Dedifferentiated amniotic fluid mesenchymal stem cell (primary cell): ENCODE results near the gene NKX3-2.

ENCODE experiments used
- DNase-seq: peaks from one replicate; pipeline ENCODE4 v3.0.0-alpha.2; 2016; ENCODE audit errors: extremely low spot score

The NKX3-2 gene

DNA sequence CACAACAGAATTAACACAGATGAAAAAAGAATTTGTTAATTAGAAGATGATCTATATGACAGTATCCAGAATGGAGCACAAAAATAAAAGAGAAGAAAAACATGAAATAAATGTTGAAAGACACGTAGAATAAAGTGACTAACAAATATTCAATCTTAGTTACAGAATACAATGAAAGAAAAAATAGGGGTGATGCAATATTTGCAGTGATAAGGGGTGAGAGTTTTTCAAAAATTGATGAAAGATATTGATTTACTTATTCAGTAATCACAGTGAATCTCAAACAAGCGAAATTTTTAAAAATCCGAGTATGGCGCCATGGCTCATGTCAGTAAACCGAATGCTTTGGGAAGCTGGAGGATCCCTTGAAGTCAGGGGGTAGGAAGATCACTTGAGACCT, 39.9 kb downstream of the NKX3-2 start:
- DNase-seq = no peak

GRCh38 chr4:13498469-13498868, 45.8 kb downstream of the NKX3-2 start:
- DNase-seq = no peak

DNA sequence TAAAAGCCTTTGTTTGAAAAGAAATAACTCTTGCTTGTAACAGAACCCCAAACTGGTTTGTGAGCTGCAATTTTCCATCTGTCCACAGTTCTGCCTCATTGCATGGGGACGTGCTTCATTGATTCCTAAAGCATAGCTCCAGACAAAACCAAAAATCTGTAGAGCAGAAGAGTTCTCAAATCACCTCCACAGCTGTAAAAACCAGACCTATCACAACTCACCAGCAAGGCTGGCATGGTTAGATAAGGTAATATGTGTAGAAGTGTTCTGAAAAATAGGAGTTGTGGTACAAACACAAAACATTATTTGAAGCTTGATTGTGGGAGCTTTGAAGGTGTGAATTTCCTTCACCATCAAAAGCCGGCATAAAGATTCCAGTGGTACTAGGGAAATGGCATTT, 47.7 kb downstream of the NKX3-2 start:
- DNase-seq = no peak

GRCh38 chr4:13495753-13496152, 48.6 kb downstream of the NKX3-2 start:
- no peak for DNase-seq

DNA sequence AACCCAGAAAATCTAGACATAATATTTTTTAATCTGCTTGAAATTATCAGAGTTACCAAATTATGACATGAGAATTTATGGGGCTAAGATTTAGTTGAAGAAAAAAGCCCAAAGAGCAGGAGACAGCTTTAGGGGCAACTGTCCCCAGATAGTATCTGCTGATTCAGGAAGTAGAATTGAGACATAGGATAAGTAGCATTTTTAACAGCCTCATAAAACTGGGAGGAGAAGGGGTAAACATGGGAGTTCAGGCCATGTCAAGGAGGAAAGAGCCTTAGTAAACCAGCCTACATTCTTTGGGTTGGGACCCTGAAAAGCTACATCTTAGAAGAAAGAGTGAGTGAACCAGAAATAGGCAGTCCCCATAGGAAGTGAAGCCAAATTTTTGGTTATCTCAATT, 50.5 kb downstream of the NKX3-2 start:
- no peak for DNase-seq

DNA sequence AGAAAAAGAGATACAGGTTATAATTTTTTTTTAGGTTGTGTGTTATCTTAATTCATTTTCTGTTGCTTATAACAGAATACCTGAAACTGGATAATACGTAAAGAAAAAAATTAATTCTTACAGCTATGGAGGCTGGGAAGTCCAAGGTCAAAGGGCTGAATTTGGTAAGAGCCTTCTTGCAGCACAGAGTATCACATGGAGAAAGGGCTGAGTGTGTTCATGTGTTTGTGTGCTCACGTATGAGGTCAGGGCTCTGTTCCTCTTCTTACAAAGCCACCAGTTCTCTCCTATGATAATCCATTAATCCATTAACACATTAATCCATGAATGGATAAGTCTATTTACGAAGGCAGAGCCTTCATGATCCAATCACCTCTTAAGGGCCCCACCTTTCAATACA, 51.6 kb downstream of the NKX3-2 start:
- no peak for DNase-seq
